ENCODE data around the gene APLP2. TPM values are rescaled to one million over a fixed set of nuclear protein-coding genes. Genes with fewer than 3 reads are reported as not detected.
A peak's percentile ranks its signal among the peaks of the same experiment; 100 is the strongest.

Gene APLP2
- total RNA-seq, 3 donors from 2014 or later (not counting 1 experiment from before 2014, with no cell fraction given), result 99.8 to 119 (median 116) TPM

DNA sequence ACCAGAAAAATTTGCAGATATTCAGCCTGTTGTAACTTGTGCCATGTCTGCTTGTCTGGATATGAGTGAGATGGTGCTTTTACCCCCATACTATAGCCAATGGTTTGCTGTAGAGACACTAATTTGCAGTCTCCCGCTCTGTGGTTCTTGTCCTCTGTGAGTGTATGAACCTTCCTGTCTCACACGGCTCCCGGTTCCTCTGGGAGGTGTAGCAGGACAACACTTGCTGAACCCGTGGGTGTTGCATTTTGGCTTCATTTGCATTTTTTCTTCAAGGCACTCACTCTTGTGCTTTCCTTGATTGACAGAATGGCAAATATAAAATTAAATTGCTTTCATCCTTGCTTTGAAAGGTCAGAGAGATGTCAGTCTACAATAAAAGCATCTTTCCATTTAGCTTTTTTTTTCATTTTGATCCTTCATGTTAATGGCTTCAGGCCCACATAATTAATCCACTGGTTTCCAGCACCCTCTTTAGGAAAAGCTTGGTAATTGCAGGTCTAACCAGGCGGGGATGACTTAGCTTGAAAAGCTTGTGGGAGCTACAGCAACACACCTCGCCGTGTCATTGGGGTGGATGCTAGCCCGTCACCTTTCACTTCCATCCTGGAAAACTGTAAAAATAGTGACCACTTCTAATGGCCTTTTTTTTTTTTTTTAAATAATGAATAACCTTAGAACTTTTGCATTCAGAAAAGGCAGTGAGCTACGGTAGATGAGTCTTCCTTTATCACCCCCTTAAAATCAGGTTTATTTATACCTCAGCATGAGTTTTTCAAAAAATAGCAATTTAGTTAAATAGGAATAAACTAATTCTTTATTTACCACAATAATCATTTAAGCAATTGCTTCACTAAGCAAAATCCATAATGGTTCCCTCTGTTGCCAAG is 62.5 kb downstream of the APLP2 start:
- peaks cover 43% of the 10 kb centered on the region for H3K36me3 ChIP-seq (ENCODE audit: control insufficient read depth, insufficient read depth, low read length)
- no peaks in the 10 kb centered on the region for H3K27me3 Mint-ChIP-seq (ENCODE audit: low read depth in 2 of 2)
- no peak overlapping the region for H3K4me3 Mint-ChIP-seq
- H3K27me3 ChIP-seq (ENCODE audit: control insufficient read depth, insufficient read depth, low read length), result no peaks in the 10 kb centered on the region
- DNase-seq (peak; percentile 28 to 80), ATAC-seq (peak; percentile 82 to 97 (median 96))
- no peaks in the 10 kb centered on the region for H3K9me3 Mint-ChIP-seq
- TF ChIP-seq, protein P1, sequence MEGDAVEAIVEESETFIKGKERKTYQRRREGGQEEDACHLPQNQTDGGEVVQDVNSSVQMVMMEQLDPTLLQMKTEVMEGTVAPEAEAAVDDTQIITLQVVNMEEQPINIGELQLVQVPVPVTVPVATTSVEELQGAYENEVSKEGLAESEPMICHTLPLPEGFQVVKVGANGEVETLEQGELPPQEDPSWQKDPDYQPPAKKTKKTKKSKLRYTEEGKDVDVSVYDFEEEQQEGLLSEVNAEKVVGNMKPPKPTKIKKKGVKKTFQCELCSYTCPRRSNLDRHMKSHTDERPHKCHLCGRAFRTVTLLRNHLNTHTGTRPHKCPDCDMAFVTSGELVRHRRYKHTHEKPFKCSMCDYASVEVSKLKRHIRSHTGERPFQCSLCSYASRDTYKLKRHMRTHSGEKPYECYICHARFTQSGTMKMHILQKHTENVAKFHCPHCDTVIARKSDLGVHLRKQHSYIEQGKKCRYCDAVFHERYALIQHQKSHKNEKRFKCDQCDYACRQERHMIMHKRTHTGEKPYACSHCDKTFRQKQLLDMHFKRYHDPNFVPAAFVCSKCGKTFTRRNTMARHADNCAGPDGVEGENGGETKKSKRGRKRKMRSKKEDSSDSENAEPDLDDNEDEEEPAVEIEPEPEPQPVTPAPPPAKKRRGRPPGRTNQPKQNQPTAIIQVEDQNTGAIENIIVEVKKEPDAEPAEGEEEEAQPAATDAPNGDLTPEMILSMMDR (IDR thresholded peaks at IDR 0.05), result peak; percentile 91
- H3K27ac ChIP-seq (ENCODE audit: low read length), result no peak overlapping the region
- no peak overlapping the region for H3K4me3 ChIP-seq (ENCODE audit: low read length)
- peaks cover 23% of the 10 kb centered on the region for H3K36me3 Mint-ChIP-seq
- 57% methylated on average over 8 of the region's 9 CpGs for WGBS (ENCODE audit: insufficient coverage)
- no peak overlapping the region for H3K27ac Mint-ChIP-seq
- H3K4me1 Mint-ChIP-seq, result peaks cover 6 to 14% of the 10 kb centered on the region in 2 donors
- H3K9me3 ChIP-seq (ENCODE audit: control insufficient read depth, insufficient read depth, low read length), result no peaks in the 10 kb centered on the region
- H3K4me1 ChIP-seq (ENCODE audit: control insufficient read depth, insufficient read depth, low read length), result no peaks in the 10 kb centered on the region
- intact Hi-C loops (cut with micrococcal nuclease), result loop anchor here (1.0 kb wide), 3 partner anchors 63 to 209 kb away; partner anchors contain the start of gene APLP2

GRCh38 chr11:130133716-130134115 is 64.0 kb downstream of the APLP2 start:
- Mint-ChIP-seq H3K27ac (no peak overlapping the region), H3K4me3 (no peak overlapping the region), H3K27me3 (ENCODE audit: low read depth in 2 of 2) (no peaks in the 10 kb centered on the region), H3K9me3 (no peaks in the 10 kb centered on the region), H3K4me1 (peaks cover 0 to 5% of the 10 kb centered on the region in 2 donors), H3K36me3 (peaks cover 23% of the 10 kb centered on the region)
- WGBS (ENCODE audit: insufficient coverage), result 86% methylated on average over 8 of the region's 8 CpGs
- no peak for ATAC-seq
- H3K4me1 ChIP-seq (ENCODE audit: control insufficient read depth, insufficient read depth, low read length), result no peaks in the 10 kb centered on the region
- peaks cover 41% of the 10 kb centered on the region for H3K36me3 ChIP-seq (ENCODE audit: control insufficient read depth, insufficient read depth, low read length)
- H3K27me3 ChIP-seq (ENCODE audit: control insufficient read depth, insufficient read depth, low read length), result no peaks in the 10 kb centered on the region
- no peak overlapping the region for H3K27ac ChIP-seq (ENCODE audit: low read length)
- no peaks in the 10 kb centered on the region for H3K9me3 ChIP-seq (ENCODE audit: control insufficient read depth, insufficient read depth, low read length)
- no peak for DNase-seq
- intact Hi-C loops (cut with micrococcal nuclease), result no loop called here
- no peak overlapping the region for H3K4me3 ChIP-seq (ENCODE audit: low read length)
- TF ChIP-seq, protein P1 (IDR thresholded peaks at IDR 0.05), result no peak

DNA sequence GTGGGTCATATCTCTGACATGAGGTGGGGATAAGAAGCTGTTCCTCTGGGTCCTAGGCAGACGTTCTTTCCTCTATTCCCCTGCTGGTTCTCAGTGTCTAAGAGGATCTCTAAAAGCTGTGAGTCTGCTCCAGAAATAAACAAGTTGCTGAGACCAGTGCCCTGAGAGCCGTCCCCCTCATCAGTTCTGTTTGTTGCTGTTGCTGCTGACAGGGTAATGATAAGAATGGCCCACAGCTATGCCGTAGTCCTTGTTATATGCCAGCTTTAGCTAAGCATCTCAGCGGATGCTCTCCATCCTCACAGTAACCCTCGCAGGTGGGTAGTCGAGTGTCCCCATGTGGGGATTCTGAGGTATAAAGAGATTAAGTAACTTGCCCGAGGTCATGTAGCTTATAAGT is 66.4 kb downstream of the APLP2 start:
- ATAC-seq, result no peak
- no peak overlapping the region for H3K27ac Mint-ChIP-seq
- peaks cover 0 to 5% of the 10 kb centered on the region in 2 donors for H3K4me1 Mint-ChIP-seq
- peaks cover 27% of the 10 kb centered on the region for H3K36me3 ChIP-seq (ENCODE audit: control insufficient read depth, insufficient read depth, low read length)
- no peaks in the 10 kb centered on the region for H3K27me3 ChIP-seq (ENCODE audit: control insufficient read depth, insufficient read depth, low read length)
- intact Hi-C loops (cut with micrococcal nuclease), result no loop called here
- H3K4me1 ChIP-seq (ENCODE audit: control insufficient read depth, insufficient read depth, low read length), result no peaks in the 10 kb centered on the region
- no peak overlapping the region for H3K4me3 ChIP-seq (ENCODE audit: low read length)
- no peak overlapping the region for H3K4me3 Mint-ChIP-seq
- H3K9me3 Mint-ChIP-seq, result no peaks in the 10 kb centered on the region
- DNase-seq, result no peak
- 94% methylated on average over 7 of the region's 7 CpGs for WGBS (ENCODE audit: insufficient coverage)
- H3K9me3 ChIP-seq (ENCODE audit: control insufficient read depth, insufficient read depth, low read length), result no peaks in the 10 kb centered on the region
- no peak overlapping the region for H3K27ac ChIP-seq (ENCODE audit: low read length)
- no peaks in the 10 kb centered on the region for H3K27me3 Mint-ChIP-seq (ENCODE audit: low read depth in 2 of 2)
- H3K36me3 Mint-ChIP-seq, result peaks cover 10% of the 10 kb centered on the region
- TF ChIP-seq, protein P1 (IDR thresholded peaks at IDR 0.05), result no peak

Measured in natural killer cell (primary cell).